ENCODE results near the gene CBX4.
A peak's percentile ranks its signal among the peaks of the same experiment; 100 is the strongest.

CBX4 gene

GRCh38 chr17:79804856-79805696, 34.2 kb downstream of the CBX4 start:
- Histone ChIP-seq H2AFZ (ENCODE audit: low read depth, low read length) (no peak overlapping the region), H3K4me3 (ENCODE audit: low read length) (no peak overlapping the region), H3K4me1 (ENCODE audit: insufficient read depth, low read length) (peaks cover 26% of the 10 kb centered on the region), H3K9me3 (ENCODE audit: low read length) (no peaks in the 10 kb centered on the region), H3K27me3 (ENCODE audit: insufficient read depth, low read length) (peaks cover 88% of the 10 kb centered on the region), H3K36me3 (ENCODE audit: insufficient read depth, low read length) (no peaks in the 10 kb centered on the region)

GRCh38 chr17:79803997-79804855, 35.0 kb downstream of the CBX4 start:
- H2AFZ ChIP-seq (ENCODE audit: low read depth, low read length) = peak overlapping the region; percentile 4
- peak overlapping the region; percentile 31 for H3K4me3 ChIP-seq (ENCODE audit: low read length)
- peaks cover 29% of the 10 kb centered on the region for H3K4me1 ChIP-seq (ENCODE audit: insufficient read depth, low read length)
- no peaks in the 10 kb centered on the region for H3K36me3 ChIP-seq (ENCODE audit: insufficient read depth, low read length)
- peaks cover 96% of the 10 kb centered on the region for H3K27me3 ChIP-seq (ENCODE audit: insufficient read depth, low read length)
- H3K9me3 ChIP-seq (ENCODE audit: low read length) = no peaks in the 10 kb centered on the region

GRCh38 chr17:79803421-79803996, 35.7 kb downstream of the CBX4 start:
- peaks cover 32% of the 10 kb centered on the region for H3K4me1 ChIP-seq (ENCODE audit: insufficient read depth, low read length)
- H3K9me3 ChIP-seq (ENCODE audit: low read length) = no peaks in the 10 kb centered on the region
- peak overlapping the region; percentile 31 for H3K4me3 ChIP-seq (ENCODE audit: low read length)
- H3K27me3 ChIP-seq (ENCODE audit: insufficient read depth, low read length) = peaks cover 96% of the 10 kb centered on the region
- H2AFZ ChIP-seq (ENCODE audit: low read depth, low read length) = peak overlapping the region; percentile 4
- no peaks in the 10 kb centered on the region for H3K36me3 ChIP-seq (ENCODE audit: insufficient read depth, low read length)

- Histone ChIP-seq H2AFZ (ENCODE audit: low read depth, low read length) (no peak overlapping the region), H3K27me3 (ENCODE audit: insufficient read depth, low read length) (peaks cover 95% of the 10 kb centered on the region), H3K36me3 (ENCODE audit: insufficient read depth, low read length) (no peaks in the 10 kb centered on the region), H3K9me3 (ENCODE audit: low read length) (no peaks in the 10 kb centered on the region), H3K4me1 (ENCODE audit: insufficient read depth, low read length) (peaks cover 38% of the 10 kb centered on the region), H3K4me3 (ENCODE audit: low read length) (no peak overlapping the region)
Measured at GRCh38 chr17:79802736-79803420, 36.4 kb downstream of the CBX4 start.

GRCh38 chr17:79802039-79802735, 37.1 kb downstream of the CBX4 start:
- H3K36me3 ChIP-seq (ENCODE audit: insufficient read depth, low read length) = no peaks in the 10 kb centered on the region
- H3K27me3 ChIP-seq (ENCODE audit: insufficient read depth, low read length) = peaks cover 88% of the 10 kb centered on the region
- no peaks in the 10 kb centered on the region for H3K9me3 ChIP-seq (ENCODE audit: low read length)
- H3K4me1 ChIP-seq (ENCODE audit: insufficient read depth, low read length) = peaks cover 40% of the 10 kb centered on the region
- no peak overlapping the region for H2AFZ ChIP-seq (ENCODE audit: low read depth, low read length)
- H3K4me3 ChIP-seq (ENCODE audit: low read length) = no peak overlapping the region

- Histone ChIP-seq H3K4me1 (ENCODE audit: insufficient read depth, low read length) (peaks cover 40% of the 10 kb centered on the region), H3K27me3 (ENCODE audit: insufficient read depth, low read length) (peaks cover 81% of the 10 kb centered on the region), H3K4me3 (ENCODE audit: low read length) (peak overlapping the region; percentile 21), H2AFZ (ENCODE audit: low read depth, low read length) (peak overlapping the region; percentile 28), H3K9me3 (ENCODE audit: low read length) (no peaks in the 10 kb centered on the region), H3K36me3 (ENCODE audit: insufficient read depth, low read length) (no peaks in the 10 kb centered on the region)
Measured at GRCh38 chr17:79801156-79802038, 37.8 kb downstream of the CBX4 start.

- peaks cover 48% of the 10 kb centered on the region for H3K4me1 ChIP-seq (ENCODE audit: insufficient read depth, low read length)
- H3K36me3 ChIP-seq (ENCODE audit: insufficient read depth, low read length) = peaks cover 4% of the 10 kb centered on the region
- H2AFZ ChIP-seq (ENCODE audit: low read depth, low read length) = peak overlapping the region; percentile 28
- no peaks in the 10 kb centered on the region for H3K9me3 ChIP-seq (ENCODE audit: low read length)
- H3K4me3 ChIP-seq (ENCODE audit: low read length) = peak overlapping the region; percentile 21
- peaks cover 73% of the 10 kb centered on the region for H3K27me3 ChIP-seq (ENCODE audit: insufficient read depth, low read length)
Measured at GRCh38 chr17:79800325-79801155, 38.7 kb downstream of the CBX4 start.

- Histone ChIP-seq H3K9me3 (ENCODE audit: low read length) (no peaks in the 10 kb centered on the region), H3K36me3 (ENCODE audit: insufficient read depth, low read length) (peaks cover 11% of the 10 kb centered on the region), H3K27me3 (ENCODE audit: insufficient read depth, low read length) (peaks cover 64% of the 10 kb centered on the region), H3K4me1 (ENCODE audit: insufficient read depth, low read length) (peaks cover 53% of the 10 kb centered on the region), H3K4me3 (ENCODE audit: low read length) (no peak overlapping the region), H2AFZ (ENCODE audit: low read depth, low read length) (no peak overlapping the region)
Measured at GRCh38 chr17:79799538-79800324, 39.5 kb downstream of the CBX4 start.

- peaks cover 14% of the 10 kb centered on the region for H3K36me3 ChIP-seq (ENCODE audit: insufficient read depth, low read length)
- peaks cover 59% of the 10 kb centered on the region for H3K27me3 ChIP-seq (ENCODE audit: insufficient read depth, low read length)
- no peak overlapping the region for H3K4me3 ChIP-seq (ENCODE audit: low read length)
- H3K9me3 ChIP-seq (ENCODE audit: low read length) = no peaks in the 10 kb centered on the region
- H2AFZ ChIP-seq (ENCODE audit: low read depth, low read length) = no peak overlapping the region
- H3K4me1 ChIP-seq (ENCODE audit: insufficient read depth, low read length) = peaks cover 55% of the 10 kb centered on the region
Measured at GRCh38 chr17:79799174-79799537, 40.1 kb downstream of the CBX4 start.

GRCh38 chr17:79798299-79799173, 40.7 kb downstream of the CBX4 start:
- Histone ChIP-seq H3K27me3 (ENCODE audit: insufficient read depth, low read length) (peaks cover 52% of the 10 kb centered on the region), H3K9me3 (ENCODE audit: low read length) (no peaks in the 10 kb centered on the region), H3K4me1 (ENCODE audit: insufficient read depth, low read length) (peaks cover 61% of the 10 kb centered on the region), H3K4me3 (ENCODE audit: low read length) (peak overlapping the region; percentile 45), H2AFZ (ENCODE audit: low read depth, low read length) (no peak overlapping the region), H3K36me3 (ENCODE audit: insufficient read depth, low read length) (peaks cover 17% of the 10 kb centered on the region)

Data from neuron (in vitro differentiated cells).